MCF 10A (cell line): ENCODE data around the gene COL20A1. TPM values are rescaled to one million over a fixed set of nuclear protein-coding genes. Genes with fewer than 3 reads are reported as not detected.
"Not testable (repeated sequence)": the region's sequence is repeated elsewhere in the genome, so short reads cannot be mapped to it uniquely, and the experiment has no call there.

Experiments
- BruUV-seq: library from RNA; stranded (reverse); fragments of 400-500 nt; replicated peaks from 2 replicates; lab custom pipeline; 2021; lab: Mats Ljungman, UMichigan
- CTCF ChIA-PET: fragments of 300-600 bp; sonication (Branson Sonifier 250); formaldehyde crosslinking; extraction: SDS; loops from one replicate; lab custom pipeline; 2021; ENCODE audit warnings: antibody characterized with exemption, inconsistent platforms; lab: Yijun Ruan, JAX
- POLR2A ChIA-PET: fragments of 300-600, 350-650 bp; sonication (Branson Sonifier 250); formaldehyde crosslinking; extraction: SDS; loops from one replicate; lab custom pipeline; 2020; ENCODE audit warnings: antibody characterized with exemption, inconsistent platforms; lab: Yijun Ruan, JAX
- DNase-seq: peaks from one replicate; pipeline ENCODE4 v3.0.0-alpha.2; 2018; ENCODE audit not compliant: unreplicated experiment
- H3K27ac Mint-ChIP-seq: one replicate; pipeline ENCODE4 v1.8.0; 2022; ENCODE audit warnings: mild to moderate bottlenecking, low read depth, mixed read lengths; ENCODE audit not compliant: unreplicated experiment
- H3K27me3 Mint-ChIP-seq: one replicate; pipeline ENCODE4 v1.8.0; 2022; ENCODE audit warnings: mixed read lengths; ENCODE audit not compliant: insufficient read depth, unreplicated experiment
- H3K36me3 Mint-ChIP-seq: one replicate; pipeline ENCODE4 v1.8.0; 2022; ENCODE audit warnings: mild to moderate bottlenecking, moderate library complexity, mixed read lengths; ENCODE audit not compliant: insufficient read depth, unreplicated experiment
- H3K4me1 Mint-ChIP-seq: one replicate; pipeline ENCODE4 v1.8.0; 2022; ENCODE audit warnings: mixed read lengths; ENCODE audit not compliant: insufficient read depth, unreplicated experiment
- H3K4me3 Mint-ChIP-seq: one replicate; pipeline ENCODE4 v1.8.0; 2022; ENCODE audit warnings: mild to moderate bottlenecking, moderate library complexity, mixed read lengths; ENCODE audit not compliant: unreplicated experiment
- H3K9me3 Mint-ChIP-seq: one replicate; pipeline ENCODE4 v1.8.0; 2022; ENCODE audit warnings: mixed read lengths; ENCODE audit not compliant: unreplicated experiment
- intact Hi-C: fragments of 100-400 bp; cut with micrococcal nuclease; formaldehyde crosslinking; loops from 2 replicates; pipeline ENCODE4 v1.14.1; 2022
- total RNA-seq: library from RNA; stranded (reverse); gene quantifications from 2 replicates; pipeline ENCODE4 v1.2.3, GENCODE V29; 2022
- TF ChIP-seq, protein P1 (sequence below): fragments of 200-600 bp; IDR thresholded peaks from one replicate; pipeline ENCODE4 v1.8.0; 2022; ENCODE audit warnings: antibody characterized with exemption, mild to moderate bottlenecking; ENCODE audit not compliant: unreplicated experiment

Gene COL20A1
- total RNA-seq, 1 experiment from 2014 or later = 0.14 TPM

DNA sequence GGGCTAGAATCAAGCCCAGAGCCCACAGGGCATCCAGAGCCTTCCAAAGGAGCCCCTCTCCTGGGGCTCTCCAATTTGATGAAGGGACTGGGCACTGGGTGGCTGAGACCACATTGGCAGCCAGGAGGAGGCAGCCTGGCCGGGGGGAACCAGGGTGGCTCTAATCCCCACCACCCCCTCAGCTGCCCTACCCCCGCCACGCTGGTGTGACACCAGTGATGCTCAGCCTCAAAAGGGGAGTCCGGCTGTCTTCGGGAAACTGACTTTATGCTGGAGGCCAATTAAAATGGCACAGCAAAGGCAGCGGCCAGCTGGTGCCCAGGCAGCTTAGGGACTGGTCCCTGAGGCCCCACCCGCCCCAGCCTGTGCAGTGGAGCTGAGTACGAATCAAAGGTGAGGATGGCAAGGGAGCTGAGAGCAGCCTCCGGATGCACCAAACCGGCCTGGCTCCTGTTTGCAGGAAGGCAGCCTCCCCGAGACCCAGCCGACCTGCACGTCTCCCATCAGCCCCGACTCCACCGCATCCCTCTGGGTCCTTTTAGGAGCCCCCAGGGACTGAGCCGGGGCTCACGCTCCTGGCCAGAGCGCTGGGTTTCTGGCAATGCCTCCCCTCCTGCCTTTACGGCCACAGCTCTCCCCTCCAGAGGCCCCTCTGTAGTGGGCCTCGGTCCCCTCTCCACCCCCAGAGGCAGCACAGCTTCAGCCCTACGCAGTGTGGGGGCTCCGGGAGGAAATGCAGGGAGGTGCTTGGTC, 39.7 kb downstream of the COL20A1 start:
- Mint-ChIP-seq H3K4me1 (no peaks in the 10 kb centered on the region), H3K27me3 (peaks cover 25% of the 10 kb centered on the region), H3K4me3 (no peak overlapping the region), H3K9me3 (peaks cover 9% of the 10 kb centered on the region), H3K27ac (no peak overlapping the region), H3K36me3 (peaks cover 6% of the 10 kb centered on the region)
- intact Hi-C loops = no loop called here
- TF ChIP-seq, protein P1, sequence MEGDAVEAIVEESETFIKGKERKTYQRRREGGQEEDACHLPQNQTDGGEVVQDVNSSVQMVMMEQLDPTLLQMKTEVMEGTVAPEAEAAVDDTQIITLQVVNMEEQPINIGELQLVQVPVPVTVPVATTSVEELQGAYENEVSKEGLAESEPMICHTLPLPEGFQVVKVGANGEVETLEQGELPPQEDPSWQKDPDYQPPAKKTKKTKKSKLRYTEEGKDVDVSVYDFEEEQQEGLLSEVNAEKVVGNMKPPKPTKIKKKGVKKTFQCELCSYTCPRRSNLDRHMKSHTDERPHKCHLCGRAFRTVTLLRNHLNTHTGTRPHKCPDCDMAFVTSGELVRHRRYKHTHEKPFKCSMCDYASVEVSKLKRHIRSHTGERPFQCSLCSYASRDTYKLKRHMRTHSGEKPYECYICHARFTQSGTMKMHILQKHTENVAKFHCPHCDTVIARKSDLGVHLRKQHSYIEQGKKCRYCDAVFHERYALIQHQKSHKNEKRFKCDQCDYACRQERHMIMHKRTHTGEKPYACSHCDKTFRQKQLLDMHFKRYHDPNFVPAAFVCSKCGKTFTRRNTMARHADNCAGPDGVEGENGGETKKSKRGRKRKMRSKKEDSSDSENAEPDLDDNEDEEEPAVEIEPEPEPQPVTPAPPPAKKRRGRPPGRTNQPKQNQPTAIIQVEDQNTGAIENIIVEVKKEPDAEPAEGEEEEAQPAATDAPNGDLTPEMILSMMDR = no peak
- no TSS peak for BruUV-seq
- DNase-seq = no peak
- ChIA-PET CTCF (interaction anchor here (0.7 to 2.3 kb wide), 5 partner anchors 22 to 101 kb away, joined by 3 to 10 read pairs (median 4); no protein-coding TSS in a partner anchor), POLR2A (interaction anchor here (0.7 kb wide), 1 partner anchor 197 kb away, joined by 5 read pairs; no protein-coding TSS in a partner anchor)

GRCh38 chr20:63333241-63333836, 40.4 kb downstream of the COL20A1 start:
- H3K27me3 Mint-ChIP-seq = peaks cover 31% of the 10 kb centered on the region
- DNase-seq = no peak
- POLR2A ChIA-PET = interaction anchor here (0.7 kb wide), 1 partner anchor 196 kb away, joined by 5 read pairs; no protein-coding TSS in a partner anchor
- H3K4me3 Mint-ChIP-seq = no peak overlapping the region
- TF ChIP-seq, protein P1 = no peak
- H3K27ac Mint-ChIP-seq = no peak overlapping the region
- peaks cover 9% of the 10 kb centered on the region for H3K9me3 Mint-ChIP-seq
- no TSS peak for BruUV-seq
- H3K36me3 Mint-ChIP-seq = peaks cover 6% of the 10 kb centered on the region
- CTCF ChIA-PET = interaction anchor here (0.6 to 2.3 kb wide), 8 partner anchors 14 to 113 kb away, joined by 3 to 10 read pairs (median 4); no protein-coding TSS in a partner anchor
- no peaks in the 10 kb centered on the region for H3K4me1 Mint-ChIP-seq
- intact Hi-C loops = no loop called here

DNA sequence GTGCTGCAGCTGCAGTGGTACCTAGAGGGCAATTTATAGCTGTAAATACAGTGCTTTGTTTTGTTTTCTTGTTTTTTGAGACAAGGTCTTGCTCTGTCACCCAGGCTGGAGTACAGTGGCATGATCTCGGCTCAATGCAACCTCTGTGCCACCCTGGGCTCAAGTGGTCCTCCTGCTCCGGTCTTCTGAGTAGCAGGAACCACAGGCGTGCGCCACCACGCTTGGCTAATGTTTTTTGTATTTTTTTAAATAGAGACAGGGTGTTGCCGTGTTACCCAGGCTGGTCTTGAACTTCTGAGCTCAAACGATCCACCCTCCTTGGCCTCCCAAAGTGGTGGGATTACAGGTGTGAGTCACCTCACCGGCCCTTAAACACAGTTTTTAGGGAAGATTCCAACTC, 41.4 kb downstream of the COL20A1 start:
- no peak overlapping the region for H3K4me3 Mint-ChIP-seq
- TF ChIP-seq, protein P1 = no peak
- H3K27ac Mint-ChIP-seq = no peak overlapping the region
- intact Hi-C loops = no loop called here
- DNase-seq = no peak
- H3K36me3 Mint-ChIP-seq = peaks cover 6% of the 10 kb centered on the region
- peaks cover 33% of the 10 kb centered on the region for H3K27me3 Mint-ChIP-seq
- POLR2A ChIA-PET = interaction anchor here (0.8 kb wide), 1 partner anchor 287 kb away, joined by 3 read pairs; no protein-coding TSS in a partner anchor
- H3K4me1 Mint-ChIP-seq = no peaks in the 10 kb centered on the region
- CTCF ChIA-PET = interaction anchor here (0.5 to 2.3 kb wide), 5 partner anchors 22 to 114 kb away, joined by 3 to 10 read pairs (median 3); no protein-coding TSS in a partner anchor
- no TSS peak for BruUV-seq
- H3K9me3 Mint-ChIP-seq = peaks cover 9% of the 10 kb centered on the region

GRCh38 chr20:63335060-63335459, 42.1 kb downstream of the COL20A1 start:
- H3K36me3 Mint-ChIP-seq, H3K9me3 Mint-ChIP-seq, H3K4me3 Mint-ChIP-seq, intact Hi-C loops, H3K4me1 Mint-ChIP-seq, H3K27ac Mint-ChIP-seq, DNase-seq, BruUV-seq: not testable (repeated sequence)
- CTCF ChIA-PET = interaction anchor here (0.7 kb wide), 2 partner anchors 26 to 112 kb away, joined by 3 read pairs; no protein-coding TSS in a partner anchor
- H3K27me3 Mint-ChIP-seq = peaks cover 33% of the 10 kb centered on the region
- POLR2A ChIA-PET = interaction anchor here (0.8 kb wide), 1 partner anchor 288 kb away, joined by 3 read pairs; no protein-coding TSS in a partner anchor
